Erythroblast (primary cell): ENCODE data around the gene RBFOX1.

Experiments
- GATA1 ChIP-seq: IDR thresholded peaks from 2 replicates; pipeline ENCODE4 v1.6.1; 2011; ENCODE audit warnings: low read depth, mild to moderate bottlenecking, control low read depth, low read length, moderate library complexity
- POLR2A ChIP-seq: IDR thresholded peaks from 2 replicates; pipeline ENCODE4 v1.6.1; 2011; ENCODE audit warnings: mild to moderate bottlenecking, low read length

DNA sequence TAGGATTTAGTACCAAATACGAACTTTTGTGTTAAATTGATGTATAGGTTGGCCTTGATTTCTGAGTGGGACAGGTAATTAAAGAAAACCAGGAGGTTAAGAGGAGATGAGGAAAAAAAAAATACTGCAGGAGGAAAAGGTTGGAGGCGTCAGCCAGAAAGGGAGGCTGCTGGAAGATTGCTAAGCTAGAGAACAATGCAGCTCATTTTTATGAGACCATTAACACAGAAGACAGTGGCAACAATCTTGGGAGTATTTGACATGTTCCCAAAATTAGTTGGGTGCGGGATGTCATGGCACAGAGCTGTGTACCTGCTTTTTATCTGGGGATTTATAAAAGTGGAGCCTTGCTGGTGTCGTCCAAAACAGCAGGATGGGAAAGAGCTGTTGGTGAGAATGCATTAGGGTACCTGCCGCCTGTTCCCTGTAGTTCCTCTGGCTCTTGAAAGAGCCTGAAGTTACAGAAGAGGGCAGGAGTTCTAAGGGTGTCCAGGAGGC lies 229.3 kb downstream of the RBFOX1 start:
- TF ChIP-seq POLR2A (no peak), GATA1 (no peak)
